HepG2 (cell line): Measurements from ENCODE around the gene NFKBIZ. TPM values are rescaled to one million over a fixed set of nuclear protein-coding genes. Genes with fewer than 3 reads are reported as not detected.
"Not testable (repeated sequence)": the region's sequence is repeated elsewhere in the genome, so short reads cannot be mapped to it uniquely, and the experiment has no call there.

ENCODE experiments used
- ATAC-seq: fragments of 200-7000 bp; cut with Tn5 transposase; 3 replicates; pipeline ENCODE4 v1.9.1; 2020; ENCODE audit warnings: mild to moderate bottlenecking, moderate library complexity
- BruUV-seq: library from RNA; stranded (reverse); fragments of 400-500 nt; replicated peaks from 2 replicates; lab custom pipeline; 2021; lab: Mats Ljungman, UMichigan
- CTCF ChIA-PET: fragments of 300-600 bp; formaldehyde crosslinking; extraction: SDS; loops from one replicate; lab custom pipeline; 2021; ENCODE audit warnings: low total read pairs, inconsistent platforms, low intra/inter-chr PET ratio; lab: Yijun Ruan, JAX
- POLR2A ChIA-PET: fragments of 350-600 bp; sonication (Branson Sonifier 250); formaldehyde crosslinking; loops from one replicate; lab custom pipeline; 2020; ENCODE audit warnings: antibody characterized with exemption, inconsistent platforms; lab: Yijun Ruan, JAX
- DNase-seq: peaks from one replicate; pipeline ENCODE4 v3.0.0-alpha.2; 2015; ENCODE audit warnings: low spot score
- FAIRE-seq: peaks from 3 replicates; lab custom pipeline; 2011; peaks lifted over from hg19 to GRCh38; lab: Jason Lieb, UNC
- H2AFZ ChIP-seq: one replicate; pipeline ENCODE4 v1.6.1; 2011; ENCODE audit warnings: low read length, inconsistent platforms
- H3K27ac ChIP-seq: fragments of 300-600 bp; 3 replicates; pipeline ENCODE4 v1.8.0; 2011; ENCODE audit warnings: mixed run types, mild to moderate bottlenecking, mixed read lengths, low read length, inconsistent platforms; ENCODE audit not compliant: insufficient read depth; ENCODE audit errors: extremely low read length
- H3K27me3 ChIP-seq, 2 experiments: fragments of 200-600 bp in 1 of 2; 2 replicates in 1 of 2; 3 replicates in 1 of 2; pipeline versions ENCODE4 v1.6.0 to v1.8.0; 2011; ENCODE audit warnings: low read length in 2 of 2, mild to moderate bottlenecking in 2 of 2, moderate library complexity in 2 of 2, inconsistent platforms in 1 of 2; ENCODE audit not compliant: insufficient read depth in 2 of 2, control insufficient read depth in 1 of 2
- H3K36me3 ChIP-seq, 2 experiments: fragments of 200-600 bp in 1 of 2; replicated peaks in 1 of 2; 2 replicates in 1 of 2; 3 replicates in 1 of 2; pipeline versions ENCODE4 v1.5.1 to v1.8.0; 2011; ENCODE audit warnings: low read length in 2 of 2, inconsistent platforms in 1 of 2; ENCODE audit not compliant: insufficient read depth in 2 of 2, control insufficient read depth in 1 of 2
- H3K4me1 ChIP-seq: 2 replicates; pipeline ENCODE4 v1.5.1; 2012; ENCODE audit warnings: low read length, inconsistent platforms; ENCODE audit not compliant: insufficient read depth
- H3K4me2 ChIP-seq: 2 replicates; pipeline ENCODE4 v1.6.0; 2011; ENCODE audit warnings: low read depth, low read length, inconsistent platforms
- H3K4me3 ChIP-seq, 3 experiments: fragments of 200-600 bp in 1 of 3; sonication (generic), shearing (Covaris generic) in 1 of 3; replicated peaks in 1 of 3; 2 replicates each; pipeline ENCODE4 v1.5.1; 2011 to 2016; ENCODE audit warnings: low read length in 3 of 3, inconsistent platforms in 2 of 3, low read depth in 2 of 3, mild to moderate bottlenecking in 2 of 3, control low read depth in 1 of 3, mixed read lengths in 1 of 3; ENCODE audit not compliant: insufficient read depth in 1 of 3
- H3K79me2 ChIP-seq: one replicate; pipeline ENCODE4 v1.6.1; 2011; ENCODE audit warnings: low read length, inconsistent platforms; ENCODE audit not compliant: insufficient read depth
- H3K9ac ChIP-seq: 2 replicates; pipeline ENCODE4 v1.6.0; 2011; ENCODE audit warnings: mild to moderate bottlenecking, low read depth, low read length, inconsistent platforms; ENCODE audit not compliant: insufficient read depth
- H3K9me3 ChIP-seq: 2 replicates; pipeline ENCODE4 v1.5.1; 2012; ENCODE audit warnings: mild to moderate bottlenecking, low read length
- H4K20me1 ChIP-seq: 2 replicates; pipeline ENCODE4 v1.6.0; 2011; ENCODE audit warnings: inconsistent platforms, mild to moderate bottlenecking, low read length, moderate library complexity; ENCODE audit not compliant: insufficient read depth
- HMGA1 ChIP-seq: sonication (generic); formaldehyde crosslinking; conservative IDR thresholded peaks from 2 replicates; pipeline ENCODE4 v1.4.0; 2020; ENCODE audit warnings: missing genetic modification reagents
- POLR2G ChIP-seq: fragments of 200-400 bp; formaldehyde crosslinking; IDR thresholded peaks from 2 replicates; pipeline ENCODE4 v1.6.1; 2018; ENCODE audit warnings: mild to moderate bottlenecking, low read depth, low read length, moderate library complexity
- ZFP62 ChIP-seq: sonication (generic); formaldehyde crosslinking; IDR thresholded peaks from 2 replicates; pipeline ENCODE4 v1.4.0; 2020; ENCODE audit warnings: missing genetic modification reagents
- ZNF18 ChIP-seq: sonication (generic); formaldehyde crosslinking; IDR thresholded peaks from 2 replicates; pipeline ENCODE4 v1.8.0; 2022; ENCODE audit warnings: mild to moderate bottlenecking, missing genetic modification reagents; ENCODE audit not compliant: insufficient replicate concordance
- ZNF724P ChIP-seq: sonication (generic); formaldehyde crosslinking; IDR thresholded peaks from 2 replicates; pipeline ENCODE4 v1.8.0; 2022; ENCODE audit warnings: missing genetic modification reagents, borderline replicate concordance
- WGBS: methylation state at CpG from one replicate; pipeline ENCODE4 v1.1.6; 2017; ENCODE audit warnings: low lambda C conversion rate; 5-methylcytosine and 5-hydroxymethylcytosine counted together
- in situ Hi-C: cut with HindIII; loops from 2 replicates; pipeline ENCODE4 v1.10.0; 2017; ENCODE audit warnings: low pct_unique_long_range_greater_than_20kb; ENCODE audit not compliant: extremely low pct_ligation_motif_present
- intact Hi-C: fragments of 100-400 bp; cut with micrococcal nuclease; formaldehyde crosslinking; loops from one replicate; pipeline ENCODE4 v1.10.0; 2022; ENCODE audit not compliant: unreplicated experiment
- polyA plus RNA-seq, 8 experiments: library from polyadenylated mRNA; depleted of rRNA in 3 of 8; stranded (reverse) in 7 of 8; unstranded in 1 of 8; fragments of >200 nt; fragmentation: Illumina TruSeq in 4 of 8; extraction: Trizol in 4 of 8; gene quantifications; 2 replicates each; pipeline versions ENCODE4 v1.2.1 to v1.2.3, GENCODE V29; 2011 to 2016; ENCODE audit warnings: low read depth in 4 of 8, missing spikeins in 1 of 8, mixed read lengths in 1 of 8; ENCODE audit not compliant: insufficient read depth in 1 of 8
- total RNA-seq, 5 experiments: library from RNA; depleted of rRNA; stranded (reverse); fragments of >200 nt; fragmentation: Illumina TruSeq; extraction: Trizol; gene quantifications; 2 replicates each; pipeline ENCODE4 v1.2.3, GENCODE V29; 2016; ENCODE audit warnings: low read depth in 1 of 5
- TF ChIP-seq, protein P1 (sequence below): sonication (generic); formaldehyde crosslinking; IDR thresholded peaks from 2 replicates; pipeline ENCODE4 v1.4.0; 2020; ENCODE audit warnings: low read depth, missing genetic modification reagents

Gene NFKBIZ
- total and polyA plus RNA-seq, 2 of the 13 experiments (the other 11 are each of a cell fraction or from before 2014, with no cell fraction given) = 25.9 to 60.6 TPM

DNA sequence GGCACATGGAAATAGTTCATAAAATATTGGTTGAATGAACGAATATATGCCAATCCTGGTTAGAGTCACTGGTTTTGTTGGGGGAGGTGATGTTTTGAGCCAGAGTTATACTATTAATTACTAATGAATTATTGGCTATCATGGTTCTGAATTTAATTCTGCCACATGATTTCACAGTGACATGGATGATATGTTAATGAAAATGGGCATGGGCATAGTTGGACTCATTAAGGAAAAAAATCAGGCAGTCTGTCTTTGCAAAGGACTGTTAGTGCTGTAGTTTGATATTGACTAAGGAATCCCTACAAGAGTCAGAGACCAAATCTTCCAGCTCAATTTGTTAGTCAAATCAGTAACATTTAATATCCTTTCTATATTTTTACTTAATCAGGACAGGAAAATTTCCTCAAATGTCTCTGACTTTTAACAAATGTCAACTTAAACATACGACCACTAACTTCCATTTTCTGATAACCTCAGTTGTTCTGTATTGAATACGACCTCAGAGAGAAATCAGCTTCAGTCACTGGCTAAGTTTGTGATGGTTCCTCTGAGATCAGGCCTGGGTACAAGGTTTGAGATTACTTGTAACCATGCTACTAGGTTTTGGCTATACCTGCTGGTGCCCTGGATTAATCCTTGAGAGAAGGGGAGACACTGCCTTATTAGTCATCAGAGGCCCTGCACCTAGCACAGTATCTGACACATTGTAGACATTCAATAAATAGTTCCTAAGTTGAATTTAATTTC, 13.3 kb downstream of the NFKBIZ start (continued):
- TF ChIP-seq, protein P1, sequence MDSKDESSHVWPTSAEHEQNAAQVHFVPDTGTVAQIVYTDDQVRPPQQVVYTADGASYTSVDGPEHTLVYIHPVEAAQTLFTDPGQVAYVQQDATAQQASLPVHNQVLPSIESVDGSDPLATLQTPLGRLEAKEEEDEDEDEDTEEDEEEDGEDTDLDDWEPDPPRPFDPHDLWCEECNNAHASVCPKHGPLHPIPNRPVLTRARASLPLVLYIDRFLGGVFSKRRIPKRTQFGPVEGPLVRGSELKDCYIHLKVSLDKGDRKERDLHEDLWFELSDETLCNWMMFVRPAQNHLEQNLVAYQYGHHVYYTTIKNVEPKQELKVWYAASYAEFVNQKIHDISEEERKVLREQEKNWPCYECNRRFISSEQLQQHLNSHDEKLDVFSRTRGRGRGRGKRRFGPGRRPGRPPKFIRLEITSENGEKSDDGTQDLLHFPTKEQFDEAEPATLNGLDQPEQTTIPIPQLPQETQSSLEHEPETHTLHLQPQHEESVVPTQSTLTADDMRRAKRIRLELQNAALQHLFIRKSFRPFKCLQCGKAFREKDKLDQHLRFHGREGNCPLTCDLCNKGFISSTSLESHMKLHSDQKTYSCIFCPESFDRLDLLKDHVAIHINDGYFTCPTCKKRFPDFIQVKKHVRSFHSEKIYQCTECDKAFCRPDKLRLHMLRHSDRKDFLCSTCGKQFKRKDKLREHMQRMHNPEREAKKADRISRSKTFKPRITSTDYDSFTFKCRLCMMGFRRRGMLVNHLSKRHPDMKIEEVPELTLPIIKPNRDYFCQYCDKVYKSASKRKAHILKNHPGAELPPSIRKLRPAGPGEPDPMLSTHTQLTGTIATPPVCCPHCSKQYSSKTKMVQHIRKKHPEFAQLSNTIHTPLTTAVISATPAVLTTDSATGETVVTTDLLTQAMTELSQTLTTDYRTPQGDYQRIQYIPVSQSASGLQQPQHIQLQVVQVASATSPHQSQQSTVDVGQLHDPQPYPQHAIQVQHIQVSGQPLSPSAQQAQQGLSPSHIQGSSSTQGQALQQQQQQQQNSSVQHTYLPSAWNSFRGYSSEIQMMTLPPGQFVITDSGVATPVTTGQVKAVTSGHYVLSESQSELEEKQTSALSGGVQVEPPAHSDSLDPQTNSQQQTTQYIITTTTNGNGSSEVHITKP = no peak
- TF ChIP-seq HMGA1 (CRISPR knock-in tag) (no peak), ZNF18 (CRISPR knock-in tag) (no peak), ZNF724P (CRISPR knock-in tag) (no peak), ZFP62 (CRISPR knock-in tag) (no peak), POLR2G (peak; percentile 41)

DNA sequence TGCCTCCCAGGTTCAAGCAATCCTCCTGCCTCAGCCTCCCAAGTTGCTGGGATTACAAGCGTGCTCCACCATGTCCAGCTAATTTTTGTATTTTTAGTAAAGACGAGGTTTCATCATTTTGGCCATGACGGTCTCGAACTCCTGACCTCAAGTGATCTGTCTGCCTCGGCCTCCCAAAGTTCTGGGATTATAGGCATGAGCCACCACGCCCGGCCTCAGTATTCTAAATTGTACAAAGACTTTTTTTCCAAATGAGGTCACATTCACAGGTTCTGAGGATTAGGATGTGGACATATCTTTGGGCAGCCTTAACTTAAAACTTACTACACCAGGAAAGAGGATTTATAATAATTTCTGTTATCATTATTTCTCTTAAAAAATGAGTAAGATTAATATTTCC, 15.6 kb downstream of the NFKBIZ start:
- CTCF ChIA-PET, H3K36me3 ChIP-seq, H3K4me3 ChIP-seq, ATAC-seq, H3K4me2 ChIP-seq, FAIRE-seq, BruUV-seq, in situ Hi-C loops, DNase-seq, intact Hi-C loops, H3K9me3 ChIP-seq, H4K20me1 ChIP-seq, H3K27ac ChIP-seq, H2AFZ ChIP-seq, H3K9ac ChIP-seq, H3K79me2 ChIP-seq, H3K27me3 ChIP-seq: not testable (repeated sequence)
- WGBS = 84% methylated on average over 7 of the region's 7 CpGs
- POLR2A ChIA-PET = interaction anchor here (0.9 to 2.8 kb wide), 4 partner anchors 10 to 51 kb away, joined by 3 to 15 read pairs (median 4); no protein-coding TSS in a partner anchor
- peaks cover 32% of the 10 kb centered on the region for H3K4me1 ChIP-seq
